ENCODE results near the gene ZNF28.
A peak's percentile ranks its signal among the peaks of the same experiment; 100 is the strongest.
"Not testable (repeated sequence)": the region's sequence is repeated elsewhere in the genome, so short reads cannot be mapped to it uniquely, and the experiment has no call there.

The ZNF28 gene

GRCh38 chr19:52786078-52786463 lies 35.4 kb downstream of the ZNF28 start:
- no peak for DNase-seq

GRCh38 chr19:52785506-52785905 lies 35.9 kb downstream of the ZNF28 start:
- in situ Hi-C loops (cut with MboI; ENCODE audit: low pct_unique_long_range_greater_than_20kb, low sequenced_read_pairs) = no loop called here
- DNase-seq = no peak

More at GRCh38 chr19:52786078-52786463, 35.4 kb downstream of the ZNF28 start:
- in situ Hi-C loops (cut with MboI; ENCODE audit: low pct_unique_long_range_greater_than_20kb, low sequenced_read_pairs) = no loop called here

GRCh38 chr19:52782864-52783263 lies 38.6 kb downstream of the ZNF28 start:
- DNase-seq; in situ Hi-C loops (cut with MboI; ENCODE audit: low pct_unique_long_range_greater_than_20kb, low sequenced_read_pairs): not testable (repeated sequence)

- DNase-seq = no peak
- in situ Hi-C loops (cut with MboI; ENCODE audit: low pct_unique_long_range_greater_than_20kb, low sequenced_read_pairs) = no loop called here
These were observed 42.6 kb downstream of the ZNF28 start for GRCh38 chr19:52778811-52779210.

GRCh38 chr19:52756447-52756846 lies 65.0 kb downstream of the ZNF28 start:
- DNase-seq; in situ Hi-C loops (cut with MboI; ENCODE audit: low pct_unique_long_range_greater_than_20kb, low sequenced_read_pairs): not testable (repeated sequence)

- peak; percentile 16 for DNase-seq
- in situ Hi-C loops (cut with MboI; ENCODE audit: low pct_unique_long_range_greater_than_20kb, low sequenced_read_pairs) = no loop called here
These were observed 71.7 kb downstream of the ZNF28 start for GRCh38 chr19:52749780-52750179.

- DNase-seq = peak; percentile 40
- in situ Hi-C loops (cut with MboI; ENCODE audit: low pct_unique_long_range_greater_than_20kb, low sequenced_read_pairs) = no loop called here
These were observed 73.0 kb downstream of the ZNF28 start for GRCh38 chr19:52748336-52748950.

Measured in KBM-7 (cell line).